ENCODE results near the gene MFAP4. TPM values are rescaled to one million over a fixed set of nuclear protein-coding genes. Genes with fewer than 3 reads are reported as not detected.

The MFAP4 gene
- total RNA-seq, 5 donors from 2014 or later (not counting 1 experiment from before 2014, with no cell fraction given): 0.18 to 0.63 (median 0.46) TPM; not detected in 2

DNA sequence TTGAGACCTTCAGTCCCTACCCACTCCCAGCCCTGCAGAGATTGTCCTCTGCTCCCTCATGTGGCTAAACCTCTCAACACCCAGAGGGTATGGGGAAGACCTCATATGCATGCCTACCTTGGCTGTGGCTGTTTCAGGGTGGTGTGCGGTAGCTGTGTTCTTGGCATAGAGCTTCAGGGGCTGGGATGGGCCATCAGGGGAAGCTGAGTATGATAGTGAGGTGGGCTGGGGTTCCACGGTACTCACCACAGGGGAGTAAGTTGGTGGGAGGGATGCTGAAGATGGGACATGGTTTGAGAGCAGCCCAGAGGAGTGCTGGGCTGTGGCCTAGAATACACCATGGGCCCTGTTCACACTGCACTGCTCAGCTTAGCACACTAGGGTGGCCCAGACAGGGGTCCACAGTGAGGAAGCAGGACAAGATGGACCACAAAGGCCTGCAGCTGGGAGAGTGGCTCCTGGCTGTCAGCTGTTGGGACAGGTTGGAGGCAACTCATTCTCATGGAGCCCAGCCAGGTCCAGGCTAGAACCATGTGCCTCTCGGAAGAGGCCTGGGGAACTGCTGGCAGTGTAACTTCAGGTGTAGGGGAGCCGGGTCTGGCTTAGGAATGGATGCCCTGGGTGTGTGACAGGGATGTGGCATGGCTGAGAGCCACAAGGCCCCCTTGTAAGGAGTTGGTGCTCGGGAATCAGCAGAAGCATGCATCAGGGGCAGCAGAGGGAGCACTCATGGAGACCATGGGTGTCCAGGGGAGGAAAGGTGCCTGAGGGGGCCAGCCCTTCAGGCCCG lies 3.1 kb downstream of the MFAP4 start:
- 93% methylated on average over 6 of the region's 6 CpGs for WGBS (ENCODE audit: insufficient coverage)
- POLR2A ChIA-PET: no interaction called here
- Histone ChIP-seq H3K27me3 (replicated peaks in 1 of 2; ENCODE audit: control insufficient read depth in 2 of 2, extremely low read depth in 1 of 2, insufficient read depth in 2 of 2, low read length in 1 of 2) (peaks cover 0 to 8% of the 10 kb centered on the region in 2 experiments), H3K4me1 (ENCODE audit: control insufficient read depth in 1 of 2, extremely low read depth in 1 of 2, insufficient read depth in 2 of 2, low read length in 2 of 2) (peaks cover 2 to 6% of the 10 kb centered on the region in 2 experiments), H3K4me3 (ENCODE audit: control insufficient read depth in 1 of 2, extremely low read depth in 1 of 2, low read length in 1 of 2) (no peak overlapping the region), H3K27ac (ENCODE audit: low read length) (no peak overlapping the region), H3K9me3 (no peaks in the 10 kb centered on the region), H3K36me3 (ENCODE audit: control insufficient read depth in 2 of 2, extremely low read depth in 1 of 2, insufficient read depth in 1 of 2, low read length in 1 of 2) (peaks cover 0 to 33% of the 10 kb centered on the region in 2 donors)
- CTCF ChIA-PET: no interaction called here
- H3K36me3 Mint-ChIP-seq: peaks cover 33% of the 10 kb centered on the region
- no peak overlapping the region for H3K27ac Mint-ChIP-seq
- ATAC-seq (replicated peaks in 1 of 4) (no peak), DNase-seq (no peak)
- H3K4me1 Mint-ChIP-seq: peaks cover 8 to 14% (median 9%) of the 10 kb centered on the region in 3 donors
- H3K9me3 Mint-ChIP-seq: no peaks in the 10 kb centered on the region
- H3K4me3 Mint-ChIP-seq: no peak overlapping the region
- H3K27me3 Mint-ChIP-seq: peaks cover 0 to 4% of the 10 kb centered on the region in 2 donors

DNA sequence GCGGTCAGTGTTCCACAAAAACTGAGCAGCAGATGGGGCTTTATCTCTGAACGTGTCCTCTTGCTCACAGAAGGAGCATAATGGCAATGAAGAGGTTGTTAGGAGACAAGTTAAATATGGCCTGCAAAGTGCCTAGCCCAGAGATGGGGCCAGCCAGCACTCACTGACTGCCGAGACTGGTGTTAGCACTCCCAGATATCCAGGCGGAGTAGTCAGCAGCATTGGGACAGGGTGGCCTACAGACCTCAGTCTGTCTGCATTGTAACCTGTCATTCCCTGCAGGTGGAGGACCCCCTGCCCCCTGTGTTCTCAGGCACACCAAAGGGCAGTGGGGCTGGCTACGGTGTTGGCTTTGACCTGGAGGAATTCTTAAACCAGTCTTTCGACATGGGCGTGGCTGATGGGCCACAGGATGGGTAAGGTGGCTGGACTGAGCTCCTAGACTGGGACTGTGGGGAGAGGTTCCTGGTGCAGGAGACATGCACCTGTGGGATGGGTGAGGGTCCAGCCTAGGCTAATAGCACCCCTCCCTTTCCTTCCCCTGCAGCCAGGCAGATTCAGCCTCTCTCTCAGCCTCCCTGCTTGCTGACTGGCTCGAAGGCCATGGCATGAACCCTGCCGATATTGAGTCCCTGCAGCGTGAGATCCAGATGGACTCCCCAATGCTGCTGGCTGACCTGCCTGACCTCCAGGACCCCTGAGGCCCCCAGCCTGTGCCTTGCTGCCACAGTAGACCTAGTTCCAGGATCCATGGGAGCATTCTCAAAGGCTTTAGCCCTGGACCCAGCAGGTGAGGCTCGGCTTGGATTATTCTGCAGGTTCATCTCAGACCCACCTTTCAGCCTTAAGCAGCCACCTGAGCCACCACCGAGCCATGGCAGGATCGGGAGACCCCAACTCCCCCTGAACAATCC lies 4.2 kb downstream of the MFAP4 start:
- peaks cover 0 to 33% of the 10 kb centered on the region in 2 donors for H3K36me3 ChIP-seq (ENCODE audit: control insufficient read depth in 2 of 2, extremely low read depth in 1 of 2, insufficient read depth in 1 of 2, low read length in 1 of 2)
- ATAC-seq (replicated peaks in 1 of 4) (no peak), DNase-seq (no peak)
- H3K9me3 ChIP-seq: no peaks in the 10 kb centered on the region
- H3K9me3 Mint-ChIP-seq: no peaks in the 10 kb centered on the region
- ChIA-PET POLR2A (no interaction called here), CTCF (no interaction called here)
- H3K27me3 ChIP-seq (replicated peaks in 1 of 2; ENCODE audit: control insufficient read depth in 2 of 2, extremely low read depth in 1 of 2, insufficient read depth in 2 of 2, low read length in 1 of 2): peaks cover 0 to 8% of the 10 kb centered on the region in 2 experiments
- H3K4me3 Mint-ChIP-seq: no peak overlapping the region
- no peak overlapping the region for H3K4me3 ChIP-seq (ENCODE audit: control insufficient read depth in 1 of 2, extremely low read depth in 1 of 2, low read length in 1 of 2)
- WGBS (ENCODE audit: insufficient coverage): 95% methylated on average over 10 of the region's 13 CpGs
- H3K27ac Mint-ChIP-seq: no peak overlapping the region
- peaks cover 33% of the 10 kb centered on the region for H3K36me3 Mint-ChIP-seq
- H3K4me1 Mint-ChIP-seq: peaks cover 9 to 10% (median 10%) of the 10 kb centered on the region in 3 donors
- no peak overlapping the region for H3K27ac ChIP-seq (ENCODE audit: low read length)
- H3K27me3 Mint-ChIP-seq: peaks cover 0 to under 1% of the 10 kb centered on the region in 2 donors
- H3K4me1 ChIP-seq (ENCODE audit: control insufficient read depth in 1 of 2, extremely low read depth in 1 of 2, insufficient read depth in 2 of 2, low read length in 2 of 2): peaks cover 2 to 11% of the 10 kb centered on the region in 2 experiments

- peaks cover 0 to 33% of the 10 kb centered on the region in 2 donors for H3K36me3 ChIP-seq (ENCODE audit: control insufficient read depth in 2 of 2, extremely low read depth in 1 of 2, insufficient read depth in 1 of 2, low read length in 1 of 2)
- no peaks in the 10 kb centered on the region for H3K9me3 ChIP-seq
- Mint-ChIP-seq H3K9me3 (no peaks in the 10 kb centered on the region), H3K27me3 (no peaks in the 10 kb centered on the region), H3K36me3 (peaks cover 33% of the 10 kb centered on the region), H3K4me3 (no peak overlapping the region), H3K27ac (no peak overlapping the region), H3K4me1 (peaks cover 12 to 17% (median 16%) of the 10 kb centered on the region in 3 donors)
- DNase-seq: no peak
- H3K4me1 ChIP-seq (ENCODE audit: control insufficient read depth in 1 of 2, extremely low read depth in 1 of 2, insufficient read depth in 2 of 2, low read length in 2 of 2): peaks cover 6 to 13% of the 10 kb centered on the region in 2 experiments
- no peak overlapping the region for H3K27ac ChIP-seq (ENCODE audit: low read length)
- 95% methylated on average over 29 of the region's 31 CpGs for WGBS (ENCODE audit: insufficient coverage)
- POLR2A ChIA-PET: no interaction called here
- H3K27me3 ChIP-seq (replicated peaks in 1 of 2; ENCODE audit: control insufficient read depth in 2 of 2, extremely low read depth in 1 of 2, insufficient read depth in 2 of 2, low read length in 1 of 2): peaks cover 0 to 4% of the 10 kb centered on the region in 2 experiments
- H3K4me3 ChIP-seq (ENCODE audit: control insufficient read depth in 1 of 2, extremely low read depth in 1 of 2, low read length in 1 of 2): no peak overlapping the region
- CTCF ChIA-PET: no interaction called here
- ATAC-seq (replicated peaks in 1 of 4): no peak
These were observed 5.1 kb downstream of the MFAP4 start for GRCh38 chr17:19381741-19382444.

GRCh38 chr17:19381361-19381740 lies 5.6 kb downstream of the MFAP4 start:
- DNase-seq (no peak), ATAC-seq (replicated peaks in 1 of 4) (no peak)
- Histone ChIP-seq H3K27me3 (replicated peaks in 1 of 2; ENCODE audit: control insufficient read depth in 2 of 2, extremely low read depth in 1 of 2, insufficient read depth in 2 of 2, low read length in 1 of 2) (peaks cover 0 to under 1% of the 10 kb centered on the region in 2 experiments), H3K36me3 (ENCODE audit: control insufficient read depth in 2 of 2, extremely low read depth in 1 of 2, insufficient read depth in 1 of 2, low read length in 1 of 2) (peaks cover 0 to 33% of the 10 kb centered on the region in 2 donors), H3K27ac (ENCODE audit: low read length) (no peak overlapping the region), H3K4me1 (ENCODE audit: control insufficient read depth in 1 of 2, extremely low read depth in 1 of 2, insufficient read depth in 2 of 2, low read length in 2 of 2) (peaks cover 8 to 16% of the 10 kb centered on the region in 2 experiments), H3K9me3 (no peaks in the 10 kb centered on the region), H3K4me3 (ENCODE audit: control insufficient read depth in 1 of 2, extremely low read depth in 1 of 2, low read length in 1 of 2) (no peak overlapping the region)
- CTCF ChIA-PET: no interaction called here
- Mint-ChIP-seq H3K9me3 (no peaks in the 10 kb centered on the region), H3K4me1 (peaks cover 16 to 19% (median 18%) of the 10 kb centered on the region in 3 donors), H3K27ac (no peak overlapping the region), H3K4me3 (no peak overlapping the region), H3K27me3 (no peaks in the 10 kb centered on the region), H3K36me3 (peaks cover 33% of the 10 kb centered on the region)
- WGBS (ENCODE audit: insufficient coverage): 98% methylated on average over 5 of the region's 7 CpGs
- POLR2A ChIA-PET: no interaction called here

DNA sequence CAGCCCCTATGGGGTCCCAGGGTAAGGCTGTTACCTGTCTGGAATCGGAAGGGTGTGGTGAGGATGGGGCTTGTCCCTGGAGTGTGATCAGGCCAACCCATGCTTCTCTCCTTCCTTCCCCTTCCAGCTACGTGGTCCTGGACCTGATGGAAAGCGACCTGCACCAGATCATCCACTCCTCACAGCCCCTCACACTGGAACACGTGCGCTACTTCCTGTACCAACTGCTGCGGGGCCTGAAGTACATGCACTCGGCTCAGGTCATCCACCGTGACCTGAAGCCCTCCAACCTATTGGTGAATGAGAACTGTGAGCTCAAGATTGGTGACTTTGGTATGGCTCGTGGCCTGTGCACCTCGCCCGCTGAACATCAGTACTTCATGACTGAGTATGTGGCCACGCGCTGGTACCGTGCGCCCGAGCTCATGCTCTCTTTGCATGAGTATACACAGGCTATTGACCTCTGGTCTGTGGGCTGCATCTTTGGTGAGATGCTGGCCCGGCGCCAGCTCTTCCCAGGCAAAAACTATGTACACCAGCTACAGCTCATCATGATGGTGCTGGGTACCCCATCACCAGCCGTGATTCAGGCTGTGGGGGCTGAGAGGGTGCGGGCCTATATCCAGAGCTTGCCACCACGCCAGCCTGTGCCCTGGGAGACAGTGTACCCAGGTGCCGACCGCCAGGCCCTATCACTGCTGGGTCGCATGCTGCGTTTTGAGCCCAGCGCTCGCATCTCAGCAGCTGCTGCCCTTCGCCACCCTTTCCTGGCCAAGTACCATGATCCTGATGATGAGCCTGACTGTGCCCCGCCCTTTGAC lies 6.3 kb downstream of the MFAP4 start:
- Mint-ChIP-seq H3K9me3 (no peaks in the 10 kb centered on the region), H3K27ac (no peak overlapping the region), H3K36me3 (peaks cover 33% of the 10 kb centered on the region), H3K4me3 (no peak overlapping the region), H3K27me3 (no peaks in the 10 kb centered on the region), H3K4me1 (peaks cover 16 to 24% (median 19%) of the 10 kb centered on the region in 3 donors)
- WGBS (ENCODE audit: insufficient coverage): 94% methylated on average over 26 of the region's 29 CpGs
- ATAC-seq (replicated peaks in 1 of 4): no peak
- Histone ChIP-seq H3K9me3 (no peaks in the 10 kb centered on the region), H3K4me1 (ENCODE audit: control insufficient read depth in 1 of 2, extremely low read depth in 1 of 2, insufficient read depth in 2 of 2, low read length in 2 of 2) (peaks cover 8 to 19% of the 10 kb centered on the region in 2 experiments), H3K4me3 (ENCODE audit: control insufficient read depth in 1 of 2, extremely low read depth in 1 of 2, low read length in 1 of 2) (no peak overlapping the region), H3K36me3 (ENCODE audit: control insufficient read depth in 2 of 2, extremely low read depth in 1 of 2, insufficient read depth in 1 of 2, low read length in 1 of 2) (peaks cover 0 to 33% of the 10 kb centered on the region in 2 donors), H3K27me3 (replicated peaks in 1 of 2; ENCODE audit: control insufficient read depth in 2 of 2, extremely low read depth in 1 of 2, insufficient read depth in 2 of 2, low read length in 1 of 2) (no peaks in the 10 kb centered on the region), H3K27ac (ENCODE audit: low read length) (no peak overlapping the region)
- DNase-seq: no peak
- POLR2A ChIA-PET: no interaction called here
- CTCF ChIA-PET: interaction anchor here in 1 of 2 donors (0.8 to 1.0 kb wide), 2 partner anchors 15 to 18 kb away, joined by 3 read pairs; partner anchors contain the start of gene B9D1
